ENCODE results near the gene THAP6. TPM values are rescaled to one million over a fixed set of nuclear protein-coding genes. Genes with fewer than 3 reads are reported as not detected.
"Not testable (repeated sequence)": the region's sequence is repeated elsewhere in the genome, so short reads cannot be mapped to it uniquely, and the experiment has no call there.

THAP6 gene
- total RNA-seq, 1 experiment from 2014 or later = 11.7 TPM

DNA sequence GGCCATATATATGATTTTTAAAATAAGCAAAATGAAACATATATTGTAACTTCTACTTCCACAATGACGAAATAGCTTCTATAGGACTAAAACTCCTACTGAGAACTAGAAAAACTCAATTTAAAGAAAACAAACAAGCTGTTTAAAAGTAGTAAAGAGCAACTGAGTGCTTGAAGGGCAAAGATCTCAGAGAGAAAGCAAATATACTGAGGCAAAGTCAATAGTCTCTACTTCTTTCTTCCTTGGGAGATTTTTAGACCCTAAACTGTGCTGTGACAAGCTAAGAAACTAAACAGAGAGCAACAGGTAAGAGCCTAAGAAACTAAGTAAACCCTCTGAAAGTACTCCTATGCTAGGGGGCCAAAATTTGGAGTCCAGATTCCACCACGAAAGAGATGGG is 8.6 kb upstream of the THAP6 start:
- Histone ChIP-seq H3T11ph (ENCODE audit: low read length) (no peak overlapping the region), H3K4me1 (ENCODE audit: insufficient read depth, low read length) (no peaks in the 10 kb centered on the region; the same call in 1 of the 2 replicates), H4K5ac (ENCODE audit: insufficient read length, low read depth, low read length) (no peak overlapping the region), H3K23ac (ENCODE audit: insufficient read length, low read depth, low read length) (no peak overlapping the region), H2BK5ac (ENCODE audit: insufficient read length, low read length) (no peak overlapping the region), H3K9me3 (ENCODE audit: control insufficient read depth, low read depth, low read length) (no peaks in the 10 kb centered on the region), H4K20me1 (ENCODE audit: control insufficient read depth, insufficient read depth, insufficient read length) (no peaks in the 10 kb centered on the region), H3K23me2 (ENCODE audit: insufficient read length, low read depth, low read length, poor library complexity, severe bottlenecking) (no peaks in the 10 kb centered on the region), H2BK12ac (ENCODE audit: insufficient read length, low read depth, low read length) (no peak overlapping the region), H4K8ac (replicated peaks; ENCODE audit: insufficient read length, low read depth, low read length) (no peak overlapping the region), H3K9ac (ENCODE audit: extremely low read depth, insufficient read length, low read length) (no peak overlapping the region), H3K4ac (ENCODE audit: low read depth, low read length) (no peak overlapping the region), H3K27me3 (ENCODE audit: insufficient read depth, low read length) (no peaks in the 10 kb centered on the region), H3K4me2 (ENCODE audit: insufficient read depth, insufficient read length, low read length) (no peak overlapping the region), H4K91ac (ENCODE audit: insufficient read length, low read depth, low read length) (no peak overlapping the region), H3K14ac (ENCODE audit: insufficient read depth, low read length) (no peak overlapping the region), H2BK120ac (ENCODE audit: low read depth, low read length, poor library complexity, severe bottlenecking) (no peak overlapping the region), H3K18ac (ENCODE audit: insufficient read length, low read depth, low read length) (no peak overlapping the region), H2BK20ac (ENCODE audit: low read depth, low read length, poor library complexity, severe bottlenecking) (no peak overlapping the region), H3K56ac (ENCODE audit: insufficient read length, low read depth, low read length) (no peak overlapping the region), H2AFZ (ENCODE audit: low read length) (no peak overlapping the region), H3K27ac (ENCODE audit: insufficient read length, low read depth, low read length) (no peak overlapping the region), H3K79me2 (ENCODE audit: insufficient read depth, low read length) (peaks cover 6% of the 10 kb centered on the region; the same call in 1 of the 2 replicates), H3K79me1 (ENCODE audit: insufficient read depth, low read depth, low read length, poor library complexity, severe bottlenecking) (no peaks in the 10 kb centered on the region), H2AK5ac (ENCODE audit: insufficient read length, low read length) (no peak overlapping the region), H2BK15ac (ENCODE audit: low read depth, low read length) (no peak overlapping the region)
- Mint-ChIP-seq H3K27me3 (ENCODE audit: low read depth) (no peaks in the 10 kb centered on the region), H3K4me1 (peaks cover 8 to 10% of the 10 kb centered on the region in 2 experiments), H3K36me3 (ENCODE audit: insufficient read depth in 1 of 3, low read depth in 3 of 3) (peaks cover 16 to 57% (median 44%) of the 10 kb centered on the region in 3 experiments), H3K27ac (no peak overlapping the region), H3K9me3 (peaks cover 0 to 7% of the 10 kb centered on the region in 2 experiments; a peak in 1 of 5 replicates), H3K4me3 (no peak overlapping the region)
- WGBS (ENCODE audit: extremely low coverage, insufficient read length, low lambda C conversion rate) = no CpG with 5 or more reads among the region's 2 CpGs
- TF ChIP-seq, protein P1, sequence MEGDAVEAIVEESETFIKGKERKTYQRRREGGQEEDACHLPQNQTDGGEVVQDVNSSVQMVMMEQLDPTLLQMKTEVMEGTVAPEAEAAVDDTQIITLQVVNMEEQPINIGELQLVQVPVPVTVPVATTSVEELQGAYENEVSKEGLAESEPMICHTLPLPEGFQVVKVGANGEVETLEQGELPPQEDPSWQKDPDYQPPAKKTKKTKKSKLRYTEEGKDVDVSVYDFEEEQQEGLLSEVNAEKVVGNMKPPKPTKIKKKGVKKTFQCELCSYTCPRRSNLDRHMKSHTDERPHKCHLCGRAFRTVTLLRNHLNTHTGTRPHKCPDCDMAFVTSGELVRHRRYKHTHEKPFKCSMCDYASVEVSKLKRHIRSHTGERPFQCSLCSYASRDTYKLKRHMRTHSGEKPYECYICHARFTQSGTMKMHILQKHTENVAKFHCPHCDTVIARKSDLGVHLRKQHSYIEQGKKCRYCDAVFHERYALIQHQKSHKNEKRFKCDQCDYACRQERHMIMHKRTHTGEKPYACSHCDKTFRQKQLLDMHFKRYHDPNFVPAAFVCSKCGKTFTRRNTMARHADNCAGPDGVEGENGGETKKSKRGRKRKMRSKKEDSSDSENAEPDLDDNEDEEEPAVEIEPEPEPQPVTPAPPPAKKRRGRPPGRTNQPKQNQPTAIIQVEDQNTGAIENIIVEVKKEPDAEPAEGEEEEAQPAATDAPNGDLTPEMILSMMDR (conservative IDR thresholded peaks at IDR 0.05) = no peak
- DNase-seq = no peak

DNA sequence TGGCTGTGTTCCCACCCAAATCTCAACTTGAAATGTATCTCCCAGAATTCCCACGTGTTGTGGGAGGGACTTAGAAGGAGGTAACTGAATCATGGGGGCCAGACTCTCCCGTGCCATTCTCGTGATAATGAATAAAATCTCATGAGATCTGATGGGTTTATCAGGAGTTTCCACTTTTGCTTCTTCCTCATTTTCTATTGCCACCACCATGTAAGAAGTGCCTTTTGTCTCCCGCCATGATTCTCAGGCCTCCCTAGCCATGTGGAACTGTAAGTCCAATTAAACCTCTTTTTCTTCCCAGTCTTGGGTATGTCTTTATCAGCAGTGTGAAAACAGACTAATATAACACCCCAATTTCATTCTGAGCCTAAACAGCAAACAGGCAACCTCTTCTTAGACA is 4.7 kb upstream of the THAP6 start:
- not testable (repeated sequence) for H3K18ac ChIP-seq (ENCODE audit: insufficient read length, low read depth, low read length); H3K4me3 Mint-ChIP-seq; H3K27me3 ChIP-seq (ENCODE audit: insufficient read depth, low read length); H3K4me1 ChIP-seq (ENCODE audit: insufficient read depth, low read length); H3K9me3 ChIP-seq (ENCODE audit: control insufficient read depth, low read depth, low read length); H3K27me3 Mint-ChIP-seq (ENCODE audit: low read depth); H2AK5ac ChIP-seq (ENCODE audit: insufficient read length, low read length); H4K8ac ChIP-seq (replicated peaks; ENCODE audit: insufficient read length, low read depth, low read length); H3K23me2 ChIP-seq (ENCODE audit: insufficient read length, low read depth, low read length, poor library complexity, severe bottlenecking); H4K91ac ChIP-seq (ENCODE audit: insufficient read length, low read depth, low read length); H3K56ac ChIP-seq (ENCODE audit: insufficient read length, low read depth, low read length); H3T11ph ChIP-seq (ENCODE audit: low read length); H2BK20ac ChIP-seq (ENCODE audit: low read depth, low read length, poor library complexity, severe bottlenecking); H3K79me1 ChIP-seq (ENCODE audit: insufficient read depth, low read depth, low read length, poor library complexity, severe bottlenecking); H2BK12ac ChIP-seq (ENCODE audit: insufficient read length, low read depth, low read length); H3K4me2 ChIP-seq (ENCODE audit: insufficient read depth, insufficient read length, low read length); H3K27ac ChIP-seq (ENCODE audit: insufficient read length, low read depth, low read length); H4K5ac ChIP-seq (ENCODE audit: insufficient read length, low read depth, low read length); H3K9ac ChIP-seq (ENCODE audit: extremely low read depth, insufficient read length, low read length); H3K4ac ChIP-seq (ENCODE audit: low read depth, low read length); H3K23ac ChIP-seq (ENCODE audit: insufficient read length, low read depth, low read length); DNase-seq; H3K79me2 ChIP-seq (ENCODE audit: insufficient read depth, low read length); H4K20me1 ChIP-seq (ENCODE audit: control insufficient read depth, insufficient read depth, insufficient read length); H2AFZ ChIP-seq (ENCODE audit: low read length); H2BK15ac ChIP-seq (ENCODE audit: low read depth, low read length); H2BK120ac ChIP-seq (ENCODE audit: low read depth, low read length, poor library complexity, severe bottlenecking); H3K9me3 Mint-ChIP-seq; H2BK5ac ChIP-seq (ENCODE audit: insufficient read length, low read length); H3K14ac ChIP-seq (ENCODE audit: insufficient read depth, low read length)
- WGBS (ENCODE audit: extremely low coverage, insufficient read length, low lambda C conversion rate) = no CpG with 5 or more reads among the region's 4 CpGs
- Mint-ChIP-seq H3K36me3 (ENCODE audit: insufficient read depth in 1 of 3, low read depth in 3 of 3) (peaks cover 10 to 44% (median 34%) of the 10 kb centered on the region in 3 experiments), H3K4me1 (peaks cover 15% of the 10 kb centered on the region in 2 experiments), H3K27ac (peak overlapping the region in 1 of 3 experiments; percentile 5; a peak in 1 of 7 replicates)
